ENCODE data around the gene ZFC3H1.
"Not testable (repeated sequence)": the region's sequence is repeated elsewhere in the genome, so short reads cannot be mapped to it uniquely, and the experiment has no call there.

The ZFC3H1 gene
- total RNA-seq, result 157 to 178 reads per million in 2 donors

GRCh38 chr12:71663561-71664410 is at the start of gene ZFC3H1, which contains the start of gene THAP2:
Gene ZFC3H1 (minus strand): TSS chr12:71663848. CDS start chr12:71663610, 238 bp downstream.
Gene THAP2 (plus strand): TSS chr12:71664301. CDS start chr12:71664510, 209 bp downstream.
- peak; percentile 64 to 100 (median 89) for DNase-seq

GRCh38 chr12:71710276-71711125 is 46.9 kb upstream of the ZFC3H1 start:
- DNase-seq, result no peak

- no peak for DNase-seq
These were observed 45.0 kb upstream of the ZFC3H1 start for GRCh38 chr12:71708658-71709057.

- no peak for DNase-seq
These were observed 41.3 kb upstream of the ZFC3H1 start for GRCh38 chr12:71704920-71705319.

GRCh38 chr12:71703206-71703605 is 39.6 kb upstream of the ZFC3H1 start:
- no peak for DNase-seq

GRCh38 chr12:71702590-71702989 is 38.9 kb upstream of the ZFC3H1 start:
- DNase-seq, result no peak

GRCh38 chr12:71702181-71702580 is 38.5 kb upstream of the ZFC3H1 start:
- not testable (repeated sequence) for DNase-seq

GRCh38 chr12:71695782-71696181 is 32.1 kb upstream of the ZFC3H1 start:
- DNase-seq, result no peak

- no peak for DNase-seq
These were observed 30.6 kb upstream of the ZFC3H1 start for GRCh38 chr12:71694099-71694820.

- DNase-seq, result not testable (repeated sequence)
These were observed 30.0 kb upstream of the ZFC3H1 start for GRCh38 chr12:71693651-71694050.

- DNase-seq, result no peak
These were observed 29.5 kb upstream of the ZFC3H1 start for GRCh38 chr12:71693126-71693525.

- no peak for DNase-seq
These were observed 28.0 kb upstream of the ZFC3H1 start for GRCh38 chr12:71691504-71692129.

- no peak for DNase-seq
These were observed 25.4 kb upstream of the ZFC3H1 start for GRCh38 chr12:71688961-71689570.

GRCh38 chr12:71687172-71687571 is 23.5 kb upstream of the ZFC3H1 start:
- not testable (repeated sequence) for DNase-seq

GRCh38 chr12:71686658-71687025 is 23.0 kb upstream of the ZFC3H1 start:
- DNase-seq, result peak in 1 of 5 experiments; percentile 33

GRCh38 chr12:71685914-71686657 is 22.4 kb upstream of the ZFC3H1 start, which contains the start of gene TMEM19:
Gene TMEM19 (plus strand): TSS chr12:71686082. CDS start chr12:71686681, 599 bp downstream.
- DNase-seq, result peak; percentile 62 to 88 (median 76)

- no peak for DNase-seq
These were observed 21.8 kb upstream of the ZFC3H1 start for GRCh38 chr12:71685312-71685906.

- peak in 1 of 5 experiments; percentile 74 for DNase-seq
These were observed 20.4 kb upstream of the ZFC3H1 start for GRCh38 chr12:71684081-71684480.

- DNase-seq, result no peak
These were observed 20.0 kb upstream of the ZFC3H1 start for GRCh38 chr12:71683633-71684032.

GRCh38 chr12:71682466-71682865 is 18.8 kb upstream of the ZFC3H1 start:
- no peak for DNase-seq
